ENCODE data around the gene BCL2A1.
"Not testable (repeated sequence)": the region's sequence is repeated elsewhere in the genome, so short reads cannot be mapped to it uniquely, and the experiment has no call there.

Gene BCL2A1

GRCh38 chr15:79926116-79926515 is 44.9 kb downstream of the BCL2A1 start:
- not testable (repeated sequence) for H3K27ac ChIP-seq (replicated peaks; ENCODE audit: low read length); H2AFZ ChIP-seq (ENCODE audit: low read length); H3K14ac ChIP-seq (ENCODE audit: low read length); H3K23ac ChIP-seq (ENCODE audit: low read depth, low read length, poor library complexity); H2BK120ac ChIP-seq (ENCODE audit: low read depth, low read length); H2BK5ac ChIP-seq (ENCODE audit: low read length); H2BK12ac ChIP-seq (ENCODE audit: low read length); H3K4me3 ChIP-seq (ENCODE audit: low read length in 2 of 2); H3K9ac ChIP-seq (ENCODE audit: low read depth, low read length, poor library complexity); H2BK15ac ChIP-seq (ENCODE audit: low read length); H3K4ac ChIP-seq (ENCODE audit: low read length); H3K18ac ChIP-seq (ENCODE audit: low read length); H2AK5ac ChIP-seq (ENCODE audit: low read depth, low read length); H3K4me2 ChIP-seq (ENCODE audit: insufficient read depth, low read length, poor library complexity, severe bottlenecking); DNase-seq (ENCODE audit: low spot score); H4K8ac ChIP-seq (ENCODE audit: low read depth, low read length); H3K27me3 ChIP-seq (ENCODE audit: control insufficient read depth in 3 of 3, insufficient read depth in 3 of 3, low read depth in 1 of 3, low read length in 3 of 3); H3K79me1 ChIP-seq (ENCODE audit: low read depth, low read length); H3K4me1 ChIP-seq (ENCODE audit: control insufficient read depth in 2 of 2, insufficient read depth in 1 of 2, low read depth in 1 of 2, low read length in 2 of 2); H4K91ac ChIP-seq (ENCODE audit: low read depth, low read length, poor library complexity)
- H3K36me3 ChIP-seq (replicated peaks in 1 of 2; ENCODE audit: control insufficient read depth in 2 of 2, insufficient read depth in 2 of 2, low read length in 2 of 2) = peaks cover 2 to 11% of the 10 kb centered on the region in 2 donors
- H3K9me3 ChIP-seq (replicated peaks in 1 of 2; ENCODE audit: control insufficient read depth in 2 of 2, insufficient read depth in 1 of 2, low read depth in 1 of 2, low read length in 2 of 2) = peaks cover 2 to 20% of the 10 kb centered on the region in 2 donors
- WGBS, 2 donors (ENCODE audit: extremely low coverage in 2 of 2, insufficient read length in 2 of 2, insufficient replicate concordance in 1 of 2) = no CpG with 5 or more reads among the region's 36 CpGs

- no peak overlapping the region for H3K4me2 ChIP-seq (ENCODE audit: insufficient read depth, low read length, poor library complexity, severe bottlenecking)
- no peak overlapping the region for H3K4ac ChIP-seq (ENCODE audit: low read length)
- H2BK120ac ChIP-seq (ENCODE audit: low read depth, low read length) = no peak overlapping the region
- no peak overlapping the region for H2AK5ac ChIP-seq (ENCODE audit: low read depth, low read length)
- no peak overlapping the region for H3K23ac ChIP-seq (ENCODE audit: low read depth, low read length, poor library complexity)
- DNase-seq (ENCODE audit: low spot score) = no peak
- H2AFZ ChIP-seq (ENCODE audit: low read length) = peak overlapping the region; percentile 95
- no peak overlapping the region for H3K18ac ChIP-seq (ENCODE audit: low read length)
- H4K91ac ChIP-seq (ENCODE audit: low read depth, low read length, poor library complexity) = no peak overlapping the region
- H3K36me3 ChIP-seq (replicated peaks in 1 of 2; ENCODE audit: control insufficient read depth in 2 of 2, insufficient read depth in 2 of 2, low read length in 2 of 2) = peaks cover 5 to 25% of the 10 kb centered on the region in 2 donors
- no peak overlapping the region for H3K9ac ChIP-seq (ENCODE audit: low read depth, low read length, poor library complexity)
- no peak overlapping the region for H3K14ac ChIP-seq (ENCODE audit: low read length)
- H4K8ac ChIP-seq (ENCODE audit: low read depth, low read length) = no peak overlapping the region
- H2BK12ac ChIP-seq (ENCODE audit: low read length) = no peak overlapping the region
- H3K4me1 ChIP-seq (ENCODE audit: control insufficient read depth in 2 of 2, insufficient read depth in 1 of 2, low read depth in 1 of 2, low read length in 2 of 2) = no peaks in the 10 kb centered on the region
- peaks cover 4% of the 10 kb centered on the region for H3K79me1 ChIP-seq (ENCODE audit: low read depth, low read length)
- H2BK5ac ChIP-seq (ENCODE audit: low read length) = no peak overlapping the region
- H3K27ac ChIP-seq (replicated peaks; ENCODE audit: low read length) = no peak overlapping the region
- H2BK15ac ChIP-seq (ENCODE audit: low read length) = no peak overlapping the region
- no CpG with 5 or more reads among the region's 24 CpGs for WGBS, 2 donors (ENCODE audit: extremely low coverage in 2 of 2, insufficient read length in 2 of 2, insufficient replicate concordance in 1 of 2)
- no peaks in the 10 kb centered on the region for H3K27me3 ChIP-seq (ENCODE audit: control insufficient read depth in 3 of 3, insufficient read depth in 3 of 3, low read depth in 1 of 3, low read length in 3 of 3)
- H3K9me3 ChIP-seq (replicated peaks in 1 of 2; ENCODE audit: control insufficient read depth in 2 of 2, insufficient read depth in 1 of 2, low read depth in 1 of 2, low read length in 2 of 2) = peaks cover 10 to 36% of the 10 kb centered on the region in 2 donors
- peak overlapping the region in 1 of 2 donors; percentile 61 for H3K4me3 ChIP-seq (ENCODE audit: low read length in 2 of 2)
Measured at GRCh38 chr15:79924379-79924778, 46.6 kb downstream of the BCL2A1 start.

- H2AFZ ChIP-seq (ENCODE audit: low read length) = peak overlapping the region; percentile 95
- peaks cover 4% of the 10 kb centered on the region for H3K79me1 ChIP-seq (ENCODE audit: low read depth, low read length)
- H3K9me3 ChIP-seq (replicated peaks in 1 of 2; ENCODE audit: control insufficient read depth in 2 of 2, insufficient read depth in 1 of 2, low read depth in 1 of 2, low read length in 2 of 2) = peaks cover 16 to 44% of the 10 kb centered on the region in 2 donors
- H3K27me3 ChIP-seq (ENCODE audit: control insufficient read depth in 3 of 3, insufficient read depth in 3 of 3, low read depth in 1 of 3, low read length in 3 of 3) = no peaks in the 10 kb centered on the region
- peak overlapping the region; percentile 89 for H3K14ac ChIP-seq (ENCODE audit: low read length)
- H3K23ac ChIP-seq (ENCODE audit: low read depth, low read length, poor library complexity) = peak overlapping the region; percentile 100
- H3K4ac ChIP-seq (ENCODE audit: low read length) = peak overlapping the region; percentile 68
- DNase-seq (ENCODE audit: low spot score) = peak; percentile 96
- peak overlapping the region; percentile 92 for H3K27ac ChIP-seq (replicated peaks; ENCODE audit: low read length)
- peak overlapping the region; percentile 93 for H3K18ac ChIP-seq (ENCODE audit: low read length)
- H4K91ac ChIP-seq (ENCODE audit: low read depth, low read length, poor library complexity) = no peak overlapping the region
- peak overlapping the region; percentile 61 to 100 for H3K4me3 ChIP-seq (ENCODE audit: low read length in 2 of 2)
- peak overlapping the region; percentile 93 for H2BK5ac ChIP-seq (ENCODE audit: low read length)
- H3K9ac ChIP-seq (ENCODE audit: low read depth, low read length, poor library complexity) = peak overlapping the region; percentile 97
- peak overlapping the region; percentile 56 for H3K4me2 ChIP-seq (ENCODE audit: insufficient read depth, low read length, poor library complexity, severe bottlenecking)
- WGBS, 2 donors (ENCODE audit: extremely low coverage in 2 of 2, insufficient read length in 2 of 2, insufficient replicate concordance in 1 of 2) = no CpG with 5 or more reads among the region's 68 CpGs
- peak overlapping the region; percentile 97 for H2AK5ac ChIP-seq (ENCODE audit: low read depth, low read length)
- peak overlapping the region; percentile 83 for H2BK15ac ChIP-seq (ENCODE audit: low read length)
- H4K8ac ChIP-seq (ENCODE audit: low read depth, low read length) = no peak overlapping the region
- peak overlapping the region; percentile 82 for H2BK12ac ChIP-seq (ENCODE audit: low read length)
- peaks cover 9 to 31% of the 10 kb centered on the region in 2 donors for H3K36me3 ChIP-seq (replicated peaks in 1 of 2; ENCODE audit: control insufficient read depth in 2 of 2, insufficient read depth in 2 of 2, low read length in 2 of 2)
- H3K4me1 ChIP-seq (ENCODE audit: control insufficient read depth in 2 of 2, insufficient read depth in 1 of 2, low read depth in 1 of 2, low read length in 2 of 2) = no peaks in the 10 kb centered on the region
- H2BK120ac ChIP-seq (ENCODE audit: low read depth, low read length) = peak overlapping the region; percentile 96
Measured at GRCh38 chr15:79923515-79924169, 47.4 kb downstream of the BCL2A1 start.

- peak overlapping the region; percentile 61 to 100 for H3K4me3 ChIP-seq (ENCODE audit: low read length in 2 of 2)
- peak overlapping the region; percentile 45 for H3K4me2 ChIP-seq (ENCODE audit: insufficient read depth, low read length, poor library complexity, severe bottlenecking)
- peak overlapping the region; percentile 93 for H3K18ac ChIP-seq (ENCODE audit: low read length)
- peak overlapping the region; percentile 89 for H3K14ac ChIP-seq (ENCODE audit: low read length)
- no CpG with 5 or more reads among the region's 51 CpGs for WGBS, 2 donors (ENCODE audit: extremely low coverage in 2 of 2, insufficient read length in 2 of 2, insufficient replicate concordance in 1 of 2)
- H2BK5ac ChIP-seq (ENCODE audit: low read length) = peak overlapping the region; percentile 93
- H2AFZ ChIP-seq (ENCODE audit: low read length) = peak overlapping the region; percentile 95
- H3K27me3 ChIP-seq (ENCODE audit: control insufficient read depth in 3 of 3, insufficient read depth in 3 of 3, low read depth in 1 of 3, low read length in 3 of 3) = no peaks in the 10 kb centered on the region
- H2AK5ac ChIP-seq (ENCODE audit: low read depth, low read length) = peak overlapping the region; percentile 97
- H3K27ac ChIP-seq (replicated peaks; ENCODE audit: low read length) = peak overlapping the region; percentile 92
- DNase-seq (ENCODE audit: low spot score) = peak; percentile 39
- H3K36me3 ChIP-seq (replicated peaks in 1 of 2; ENCODE audit: control insufficient read depth in 2 of 2, insufficient read depth in 2 of 2, low read length in 2 of 2) = peaks cover 10 to 33% of the 10 kb centered on the region in 2 donors
- H3K9ac ChIP-seq (ENCODE audit: low read depth, low read length, poor library complexity) = peak overlapping the region; percentile 97
- H4K91ac ChIP-seq (ENCODE audit: low read depth, low read length, poor library complexity) = no peak overlapping the region
- peak overlapping the region; percentile 82 for H2BK12ac ChIP-seq (ENCODE audit: low read length)
- peak overlapping the region; percentile 83 for H2BK15ac ChIP-seq (ENCODE audit: low read length)
- H3K9me3 ChIP-seq (replicated peaks in 1 of 2; ENCODE audit: control insufficient read depth in 2 of 2, insufficient read depth in 1 of 2, low read depth in 1 of 2, low read length in 2 of 2) = peaks cover 19 to 48% of the 10 kb centered on the region in 2 donors
- peak overlapping the region; percentile 100 for H3K23ac ChIP-seq (ENCODE audit: low read depth, low read length, poor library complexity)
- peak overlapping the region; percentile 96 for H2BK120ac ChIP-seq (ENCODE audit: low read depth, low read length)
- peaks cover 5% of the 10 kb centered on the region for H3K79me1 ChIP-seq (ENCODE audit: low read depth, low read length)
- H3K4me1 ChIP-seq (ENCODE audit: control insufficient read depth in 2 of 2, insufficient read depth in 1 of 2, low read depth in 1 of 2, low read length in 2 of 2) = no peaks in the 10 kb centered on the region
- peak overlapping the region; percentile 68 for H3K4ac ChIP-seq (ENCODE audit: low read length)
- no peak overlapping the region for H4K8ac ChIP-seq (ENCODE audit: low read depth, low read length)
Measured at GRCh38 chr15:79923079-79923514, 47.9 kb downstream of the BCL2A1 start.

Measured in neuronal stem cell (in vitro differentiated cells).